DOHH2 (cell line): ENCODE data around the gene TEC.
"Not testable (repeated sequence)": the region's sequence is repeated elsewhere in the genome, so short reads cannot be mapped to it uniquely, and the experiment has no call there.

Experiments
- H3F3A ChIP-seq: fragments of 200-600 bp; sonication (generic), shearing (Covaris generic); 2 replicates; pipeline ENCODE4 v1.6.0; 2016; ENCODE audit warnings: antibody characterized with exemption, mild to moderate bottlenecking; ENCODE audit not compliant: control insufficient read depth, insufficient read depth
- H3K27ac ChIP-seq: fragments of 200-600 bp; sonication (generic); 2 replicates; pipeline ENCODE4 v1.5.1; 2014; ENCODE audit warnings: low read depth, mild to moderate bottlenecking, low read length, moderate library complexity
- H3K27me3 ChIP-seq: fragments of 200-600 bp; sonication (generic); 2 replicates; pipeline ENCODE4 v1.6.1; 2014; ENCODE audit warnings: mild to moderate bottlenecking, low read length, mixed read lengths; ENCODE audit not compliant: control insufficient read depth
- H3K36me3 ChIP-seq: fragments of 200-600 bp; sonication (generic); 2 replicates; pipeline ENCODE4 v1.6.1; 2014; ENCODE audit warnings: mild to moderate bottlenecking, low read length, moderate library complexity, mixed read lengths; ENCODE audit not compliant: control insufficient read depth
- H3K4me1 ChIP-seq: fragments of 200-600 bp; sonication (generic); 2 replicates; pipeline ENCODE4 v1.6.1; 2014; ENCODE audit warnings: mild to moderate bottlenecking, low read length, mixed read lengths; ENCODE audit not compliant: control insufficient read depth
- H3K4me2 ChIP-seq: fragments of 200-600 bp; sonication (generic); 2 replicates; pipeline ENCODE4 v1.6.0; 2014; ENCODE audit warnings: mild to moderate bottlenecking, low read length, moderate library complexity
- H3K4me3 ChIP-seq: fragments of 200-600 bp; sonication (generic); 2 replicates; pipeline ENCODE4 v1.5.1; 2014; ENCODE audit warnings: mild to moderate bottlenecking, low read length, mixed read lengths
- H3K79me2 ChIP-seq: fragments of 200-600 bp; sonication (generic); 2 replicates; pipeline ENCODE4 v1.6.1; 2014; ENCODE audit warnings: mild to moderate bottlenecking, low read length, mixed read lengths; ENCODE audit not compliant: control insufficient read depth
- H3K9me2 ChIP-seq: fragments of 200-600 bp; sonication (generic); replicated peaks from 2 replicates; pipeline ENCODE4 v1.6.1; 2014; ENCODE audit warnings: mild to moderate bottlenecking, low read length, mixed read lengths; ENCODE audit not compliant: control insufficient read depth
- H3K9me3 ChIP-seq: fragments of 200-600 bp; sonication (generic); 2 replicates; pipeline ENCODE4 v1.6.1; 2014; ENCODE audit warnings: antibody characterized with exemption, low read length, mixed read lengths; ENCODE audit not compliant: control insufficient read depth, insufficient read depth
- H4K20me1 ChIP-seq: fragments of 200-600 bp; sonication (generic); 2 replicates; pipeline ENCODE4 v1.6.0; 2014; ENCODE audit warnings: low read depth, mild to moderate bottlenecking, antibody characterized with exemption, low read length, moderate library complexity; ENCODE audit not compliant: control insufficient read depth, insufficient read depth
- CTCF ChIP-seq: fragments of 200-600 bp; sonication (generic); IDR thresholded peaks from one replicate; pipeline ENCODE4 v1.5.1; 2014; ENCODE audit warnings: antibody characterized with exemption, mild to moderate bottlenecking, low read depth, low read length; ENCODE audit not compliant: poor library complexity, severe bottlenecking
- EZH2phosphoT487 ChIP-seq: fragments of 200-600 bp; sonication (generic); IDR thresholded peaks from 2 replicates; pipeline ENCODE4 v1.6.1; 2017; ENCODE audit warnings: borderline replicate concordance, mild to moderate bottlenecking, antibody characterized with exemption, low read length, moderate library complexity, mixed read lengths

TEC gene

GRCh38 chr4:48172651-48173050 lies 97.0 kb downstream of the TEC start:
- no peak overlapping the region for H3K27ac ChIP-seq
- H3K4me1 ChIP-seq: peaks cover 34% of the 10 kb centered on the region
- no peak overlapping the region for H3K4me3 ChIP-seq
- H3K36me3 ChIP-seq: peaks cover 63% of the 10 kb centered on the region
- H3K79me2 ChIP-seq: peaks cover 14% of the 10 kb centered on the region
- H3F3A ChIP-seq: peaks cover 3% of the 10 kb centered on the region; the same call in 1 of the 2 replicates
- TF ChIP-seq EZH2phosphoT487 (no peak), CTCF (no peak)
- H3K4me2 ChIP-seq: no peak overlapping the region
- peaks cover 5% of the 10 kb centered on the region; the same call in 1 of the 2 replicates for H3K9me3 ChIP-seq
- H3K9me2 ChIP-seq: no peaks in the 10 kb centered on the region
- H3K27me3 ChIP-seq: no peaks in the 10 kb centered on the region
- no peaks in the 10 kb centered on the region for H4K20me1 ChIP-seq

DNA sequence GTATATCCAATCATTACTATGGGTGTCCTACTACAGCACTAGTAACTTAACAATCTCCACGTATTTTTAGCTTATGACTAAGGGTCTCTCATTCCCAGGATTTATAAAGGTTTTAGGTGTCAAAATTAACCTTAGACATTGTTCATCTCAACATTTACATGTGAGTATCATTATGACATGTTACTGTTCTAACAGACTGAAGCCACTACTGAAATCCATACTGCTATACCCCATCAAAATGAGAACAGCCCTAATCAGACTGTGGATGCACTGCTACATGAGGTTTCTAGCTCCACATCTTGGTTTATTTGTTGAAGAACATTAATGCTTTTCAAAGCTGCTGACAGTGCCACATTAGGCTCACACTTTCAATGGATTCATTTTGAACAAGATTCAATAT lies 100.0 kb downstream of the TEC start:
- Histone ChIP-seq H3K9me3 (no peaks in the 10 kb centered on the region), H3K4me3 (no peak overlapping the region), H3K27me3 (no peaks in the 10 kb centered on the region), H3K36me3 (peaks cover 68% of the 10 kb centered on the region), H3K4me1 (peaks cover 4% of the 10 kb centered on the region), H3F3A (no peaks in the 10 kb centered on the region), H3K4me2 (no peak overlapping the region), H4K20me1 (no peaks in the 10 kb centered on the region), H3K9me2 (no peaks in the 10 kb centered on the region), H3K27ac (no peak overlapping the region), H3K79me2 (no peaks in the 10 kb centered on the region)
- TF ChIP-seq CTCF: no peak
- TF ChIP-seq EZH2phosphoT487: no peak

DNA sequence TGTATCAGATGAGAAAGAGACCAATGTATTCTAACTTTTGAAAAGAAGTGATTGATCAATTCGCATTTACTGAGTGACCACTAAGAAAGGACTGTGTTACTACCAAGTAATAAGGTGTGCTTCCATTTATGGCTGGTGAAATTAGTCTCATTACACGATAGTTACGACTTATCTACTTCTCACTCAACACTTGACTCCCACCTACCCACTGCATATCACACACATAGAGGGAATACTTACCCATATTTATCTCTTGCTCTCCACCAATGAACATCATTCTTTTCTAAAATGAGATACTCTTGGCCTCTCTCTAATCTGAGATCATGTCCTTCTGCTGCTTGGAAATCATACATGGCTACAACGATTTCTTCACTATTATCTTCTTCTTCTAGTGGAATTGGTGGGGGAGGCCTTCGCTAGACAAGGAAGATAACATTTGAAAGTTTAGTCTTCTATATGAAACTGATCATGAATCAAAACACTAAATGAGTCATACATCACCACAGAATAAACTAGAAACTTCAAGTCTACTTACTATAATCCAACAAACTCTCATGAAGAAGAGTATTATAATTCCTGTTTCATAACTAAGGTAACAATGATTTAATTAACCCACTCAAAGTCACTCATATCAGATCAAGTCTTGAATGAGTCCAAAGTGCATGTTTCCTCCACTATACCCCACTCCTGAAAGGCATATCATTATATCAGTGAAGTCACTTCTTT lies 101.9 kb downstream of the TEC start:
- Histone ChIP-seq H3K4me3 (no peak overlapping the region), H3K4me1 (no peaks in the 10 kb centered on the region), H4K20me1 (no peaks in the 10 kb centered on the region), H3K27ac (no peak overlapping the region), H3K36me3 (peaks cover 73% of the 10 kb centered on the region), H3F3A (no peaks in the 10 kb centered on the region), H3K79me2 (no peaks in the 10 kb centered on the region), H3K4me2 (no peak overlapping the region), H3K9me3 (no peaks in the 10 kb centered on the region), H3K9me2 (no peaks in the 10 kb centered on the region), H3K27me3 (no peaks in the 10 kb centered on the region)
- TF ChIP-seq EZH2phosphoT487 (no peak), CTCF (no peak)

GRCh38 chr4:48164561-48164960 lies 105.1 kb downstream of the TEC start:
- H4K20me1 ChIP-seq, H3K79me2 ChIP-seq, H3K4me2 ChIP-seq, H3F3A ChIP-seq, H3K9me3 ChIP-seq, H3K4me3 ChIP-seq, H3K27me3 ChIP-seq, H3K9me2 ChIP-seq, H3K27ac ChIP-seq, H3K4me1 ChIP-seq: not testable (repeated sequence)
- peaks cover 64% of the 10 kb centered on the region for H3K36me3 ChIP-seq
